Cardiac fibroblast (primary cell): ENCODE measurements around the gene ZNF532.
"Not testable (repeated sequence)": the region's sequence is repeated elsewhere in the genome, so short reads cannot be mapped to it uniquely, and the experiment has no call there.

Experiments used
- DNase-seq, 2 donors: peaks; one replicate each; pipeline versions ENCODE4 v3.0.0 to v3.0.0-alpha.2; 2010; ENCODE audit warnings: low read depth in 2 of 2
- H3K4me3 ChIP-seq, 2 donors: replicated peaks in 1 of 2; 1 replicate in 1 of 2; 2 replicates in 1 of 2; pipeline ENCODE4 v1.5.1; 2011; ENCODE audit warnings: low read depth in 2 of 2, low read length in 2 of 2, mild to moderate bottlenecking in 2 of 2, moderate library complexity in 1 of 2
- CTCF ChIP-seq: IDR thresholded peaks from one replicate; pipeline ENCODE4 v1.5.1; 2011; ENCODE audit warnings: low read depth, mild to moderate bottlenecking, low read length, inconsistent platforms

ZNF532 gene

DNA sequence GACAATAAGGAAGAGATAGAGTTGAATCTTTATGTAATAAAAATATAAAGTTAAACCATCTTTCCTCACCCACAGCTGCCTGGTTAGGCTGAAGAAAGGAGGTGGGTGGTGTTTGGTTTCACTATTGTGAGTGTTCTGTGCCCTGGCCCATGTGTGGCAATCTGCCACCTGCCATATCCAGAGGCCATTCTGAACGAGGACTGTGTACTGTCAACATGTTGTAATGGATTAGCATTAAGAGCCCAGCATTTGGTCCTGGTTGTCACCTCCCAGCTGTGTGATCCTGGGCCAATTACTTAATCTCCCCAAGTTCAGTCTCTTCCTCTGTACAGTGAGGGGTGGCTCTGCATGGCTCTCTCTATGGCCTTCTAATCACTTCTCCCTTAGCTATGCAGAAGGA is 156.8 kb downstream of the ZNF532 start:
- H3K4me3 ChIP-seq: no peak overlapping the region
- no peak for TF ChIP-seq CTCF
- DNase-seq: no peak

DNA sequence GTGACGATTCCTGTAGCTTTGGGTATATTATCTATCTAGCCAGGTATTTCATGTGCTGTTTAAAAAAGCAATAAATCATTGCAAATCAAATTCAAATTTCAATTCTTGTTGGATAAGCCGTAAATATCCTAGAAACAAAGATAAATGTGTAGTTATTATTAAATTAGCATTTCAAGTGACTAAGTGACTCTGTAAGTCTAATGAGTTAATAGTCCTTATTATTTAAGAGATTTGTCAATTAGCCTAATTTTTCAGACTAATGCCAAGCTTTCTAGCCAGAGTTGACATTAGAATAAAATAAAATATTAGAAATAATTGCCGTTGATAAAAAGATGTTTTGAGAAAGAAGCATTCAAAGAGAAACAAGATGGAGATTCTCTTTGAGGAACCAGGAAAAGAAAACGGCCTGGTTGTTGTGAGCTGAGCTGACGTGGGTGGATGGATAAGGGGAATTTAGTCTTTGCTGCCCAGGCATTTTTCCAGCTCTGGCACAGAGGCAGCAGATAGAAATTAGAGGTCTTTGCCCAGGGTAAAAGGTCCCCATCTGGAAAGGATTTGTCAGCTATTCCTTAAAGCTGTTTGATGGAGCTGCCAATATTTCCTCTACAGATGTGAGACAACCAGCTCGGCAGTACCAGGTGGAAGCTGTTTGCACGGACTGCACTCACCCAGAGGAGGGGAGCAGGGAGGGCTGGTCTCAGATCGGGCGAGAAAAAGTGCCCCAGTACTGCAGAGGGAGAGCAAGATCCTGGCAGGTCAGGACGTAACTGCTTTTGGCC is 157.7 kb downstream of the ZNF532 start:
- H3K4me3 ChIP-seq: no peak overlapping the region
- TF ChIP-seq CTCF: no peak
- DNase-seq: peak in 1 of 2 donors; percentile 76

GRCh38 chr18:59024829-59025228 is 160.2 kb downstream of the ZNF532 start:
- no peak for TF ChIP-seq CTCF
- DNase-seq: peak; percentile 72 to 81
- no peak overlapping the region for H3K4me3 ChIP-seq

DNA sequence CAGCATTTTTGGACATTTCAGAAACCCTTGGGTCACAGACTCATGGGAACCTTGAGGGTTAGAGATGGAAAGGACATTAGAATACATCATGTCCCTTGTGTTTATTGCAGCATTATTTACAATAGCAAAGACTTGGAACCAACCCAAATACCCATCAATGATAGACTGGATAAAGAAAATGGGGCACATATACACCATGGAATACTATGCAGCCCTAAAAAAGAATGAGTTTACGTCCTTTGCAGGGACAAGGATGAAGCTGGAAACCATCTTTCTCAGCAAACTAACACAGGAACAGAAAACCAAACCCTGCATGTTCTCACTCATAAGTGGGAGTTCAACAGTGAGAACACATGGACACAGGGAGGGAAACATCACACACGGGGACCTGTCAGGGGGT is 160.9 kb downstream of the ZNF532 start:
- DNase-seq, H3K4me3 ChIP-seq: not testable (repeated sequence)

- no peak overlapping the region for H3K4me3 ChIP-seq
- no peak for DNase-seq
- TF ChIP-seq CTCF: no peak
Observed at GRCh38 chr18:59026364-59026763, 161.7 kb downstream of the ZNF532 start.

- TF ChIP-seq CTCF: no peak
- H3K4me3 ChIP-seq: no peak overlapping the region
- no peak for DNase-seq
Observed at GRCh38 chr18:59026831-59027410, 162.2 kb downstream of the ZNF532 start.

- no peak for DNase-seq
- no peak for TF ChIP-seq CTCF
- H3K4me3 ChIP-seq: no peak overlapping the region
Observed at GRCh38 chr18:59029663-59030429, 165.2 kb downstream of the ZNF532 start.
